ENCODE results near the gene YTHDC2.

- TF ChIP-seq POLR2AphosphoS5 (IDR thresholded peaks at IDR 0.05) = no peak
- no peak for TF ChIP-seq CTCF (IDR thresholded peaks at IDR 0.05)
Measured at GRCh38 chr5:113524927-113525326, 11.4 kb downstream of the YTHDC2 start.

Measured in stomach (tissue), 4 donors.